Stimulated activated CD4-positive, alpha-beta T cell treated with anti-CD3 and anti-CD28 coated beads, Interleukin-4, amount 100 ng/mL, for 1 hour (primary cell): ENCODE data around the gene TIMM29.
"Not testable (repeated sequence)": the region's sequence is repeated elsewhere in the genome, so short reads cannot be mapped to it uniquely, and the experiment has no call there.

Experiments
- DNase-seq: peaks from one replicate; pipeline ENCODE4 v3.0.0-alpha.2; 2020

TIMM29 gene

DNA sequence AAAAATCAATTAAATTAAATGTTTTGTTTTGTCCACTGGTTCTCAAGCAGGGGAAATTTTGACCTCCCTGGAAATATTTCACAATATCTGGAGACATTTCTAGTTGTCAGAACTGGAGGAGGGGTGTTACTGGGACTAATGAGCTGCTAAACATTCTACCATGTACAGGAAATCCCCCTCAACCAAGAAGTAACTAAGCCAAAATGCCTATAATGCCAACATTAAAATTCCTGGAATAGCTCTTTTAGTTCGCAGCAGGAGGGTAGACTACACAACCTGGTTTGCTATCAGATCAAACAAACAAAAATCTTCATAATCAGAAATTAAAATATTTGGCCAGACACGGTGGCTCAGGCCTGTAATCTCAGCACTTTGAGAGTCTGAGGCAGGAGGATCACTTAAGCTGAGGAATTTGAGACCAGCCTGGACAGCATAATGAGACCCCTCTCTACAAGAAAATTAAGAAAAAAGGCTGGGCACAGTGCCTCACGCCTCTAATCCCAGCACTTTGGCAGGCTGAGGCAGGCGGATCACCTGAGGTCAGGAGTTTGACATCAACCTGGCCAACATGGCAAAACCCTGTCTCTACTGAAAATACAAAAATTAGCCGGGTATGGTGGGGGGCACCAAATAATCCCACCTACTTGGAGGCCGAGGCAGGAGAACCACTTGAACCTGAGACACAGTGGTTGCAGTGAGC is 18.5 kb downstream of the TIMM29 start:
- DNase-seq = no peak

DNA sequence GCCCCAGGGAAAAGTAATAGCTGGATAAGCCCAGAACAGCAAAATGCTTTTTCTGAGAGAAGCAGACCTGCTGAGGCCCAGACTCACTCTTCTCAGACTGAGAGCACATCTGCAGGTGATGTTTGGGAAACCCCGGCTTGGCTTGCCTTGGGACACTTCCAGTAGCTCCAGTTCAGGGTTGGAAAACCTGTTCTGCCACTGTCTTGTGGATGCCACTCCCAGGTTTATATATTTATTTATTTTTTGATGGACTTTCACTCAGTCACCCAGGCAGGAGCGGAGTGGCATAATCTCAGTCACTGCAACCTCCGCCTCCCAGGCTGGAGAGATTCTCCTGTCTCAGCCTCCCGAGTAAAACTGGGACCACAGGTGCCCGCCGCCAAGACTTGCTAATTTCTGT is 24.2 kb downstream of the TIMM29 start:
- no peak for DNase-seq

DNA sequence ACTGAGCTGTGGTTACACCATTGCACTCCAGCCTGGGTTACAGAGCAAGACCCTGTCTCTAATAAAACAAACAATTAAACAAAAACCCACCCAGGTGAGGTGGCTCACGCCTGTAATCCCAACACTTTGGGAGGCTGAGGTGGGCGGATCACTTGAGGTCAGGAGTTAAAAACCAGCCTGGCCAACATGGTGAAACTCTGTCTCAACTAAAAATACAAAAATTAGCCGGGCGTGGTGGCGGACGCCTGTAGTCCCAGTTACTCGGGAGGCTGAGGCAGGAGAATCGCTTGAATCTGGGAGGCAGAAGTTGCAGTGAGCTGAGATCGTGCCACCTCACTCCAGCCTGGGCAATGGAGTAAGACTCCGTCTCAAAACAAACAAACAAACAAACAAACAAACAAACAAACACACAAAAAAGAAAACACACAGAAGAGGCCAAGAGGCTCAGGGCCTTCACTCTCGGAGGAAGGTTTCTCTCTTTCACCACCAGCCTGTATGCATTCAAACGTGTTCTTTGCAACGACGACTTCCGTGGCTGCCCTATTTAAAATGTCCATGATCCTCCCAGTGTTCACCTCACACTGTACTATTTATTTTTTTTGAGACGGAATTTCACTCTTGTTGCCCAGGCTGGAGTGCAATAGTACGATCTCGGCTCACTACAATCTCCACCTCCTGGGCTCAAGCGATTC is 30.8 kb downstream of the TIMM29 start:
- not testable (repeated sequence) for DNase-seq

DNA sequence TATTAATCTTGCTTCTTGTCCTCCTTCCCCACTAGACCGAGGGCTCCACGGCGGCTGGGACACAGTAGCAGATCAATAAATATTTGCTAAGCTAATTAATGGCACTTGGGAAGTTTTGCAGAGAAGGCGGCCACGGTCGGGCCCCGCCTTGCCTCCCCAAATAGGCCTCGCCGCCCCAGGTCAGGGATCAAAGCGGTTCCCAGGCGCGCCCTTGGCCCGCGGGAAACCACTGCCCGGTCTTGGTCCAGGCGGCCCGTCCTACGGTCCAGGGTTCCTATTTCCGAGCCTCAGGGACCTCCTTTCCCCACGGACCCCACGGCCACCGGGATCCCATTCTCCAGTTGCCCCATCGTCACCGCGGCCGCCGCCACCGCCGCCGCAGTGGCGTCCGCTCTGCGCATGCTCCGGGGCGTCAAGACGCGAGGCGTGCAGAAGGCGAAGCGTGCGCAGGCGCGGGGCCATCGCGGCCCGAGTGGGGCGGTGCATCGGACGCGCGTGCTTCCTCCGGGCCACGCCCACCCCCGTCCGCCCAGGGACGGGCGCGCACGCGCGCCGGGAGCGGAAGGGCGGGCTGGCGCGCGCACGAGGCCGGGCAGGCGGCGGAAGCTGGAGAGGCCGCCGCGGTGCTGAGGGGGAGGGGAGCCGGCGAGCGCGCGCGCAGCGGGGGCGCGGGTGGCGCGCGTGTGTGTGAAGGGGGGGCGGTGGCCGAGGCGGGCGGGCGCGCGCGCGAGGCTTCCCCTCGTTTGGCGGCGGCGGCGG is 31.9 kb downstream of the TIMM29 start, which contains the start of gene SMARCA4:
Gene SMARCA4, plus strand, starts transcription at position 717 of the 759 bp plus-strand sequence. CDS start 23,122 bp downstream, outside the sequence.
- DNase-seq = peak; percentile 99

DNA sequence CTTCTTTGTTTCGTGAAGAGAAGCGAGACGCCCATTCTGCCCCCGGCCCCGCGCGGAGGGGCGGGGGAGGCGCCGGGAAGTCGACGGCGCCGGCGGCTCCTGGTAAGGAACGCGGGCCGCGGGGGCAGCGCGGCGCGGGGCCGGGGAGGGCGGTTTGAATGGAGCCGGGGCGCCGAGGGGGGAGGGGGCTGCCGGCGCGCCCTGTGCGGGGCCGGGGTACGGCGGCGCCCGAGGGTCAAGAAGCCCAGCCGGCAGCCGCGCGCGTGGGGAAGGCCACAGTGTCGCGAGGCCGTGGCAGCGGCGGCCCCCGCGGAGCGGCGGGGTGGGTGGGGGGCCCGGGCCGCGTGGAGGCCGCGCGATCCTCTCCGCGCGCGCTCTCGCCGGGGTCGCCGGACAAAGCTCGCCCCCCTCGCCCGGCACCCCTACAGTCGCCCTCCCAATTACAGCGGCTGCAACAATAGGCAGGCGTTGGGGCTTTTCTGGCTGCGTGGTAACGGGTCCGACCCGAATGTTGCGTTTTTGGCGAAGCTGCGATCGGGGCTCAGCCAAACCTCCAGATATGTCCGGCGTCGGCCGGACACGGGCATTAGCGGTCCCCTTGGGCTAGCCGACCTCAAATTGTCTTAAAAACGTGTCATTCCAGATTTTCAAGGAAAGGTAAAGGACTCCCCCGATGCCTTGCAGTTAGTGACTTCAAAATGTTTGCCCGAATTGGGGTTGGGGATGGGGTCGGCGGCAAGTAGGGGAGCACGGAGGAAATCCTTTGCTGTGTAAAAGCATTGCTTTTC is 32.7 kb downstream of the TIMM29 start:
- DNase-seq = no peak

DNA sequence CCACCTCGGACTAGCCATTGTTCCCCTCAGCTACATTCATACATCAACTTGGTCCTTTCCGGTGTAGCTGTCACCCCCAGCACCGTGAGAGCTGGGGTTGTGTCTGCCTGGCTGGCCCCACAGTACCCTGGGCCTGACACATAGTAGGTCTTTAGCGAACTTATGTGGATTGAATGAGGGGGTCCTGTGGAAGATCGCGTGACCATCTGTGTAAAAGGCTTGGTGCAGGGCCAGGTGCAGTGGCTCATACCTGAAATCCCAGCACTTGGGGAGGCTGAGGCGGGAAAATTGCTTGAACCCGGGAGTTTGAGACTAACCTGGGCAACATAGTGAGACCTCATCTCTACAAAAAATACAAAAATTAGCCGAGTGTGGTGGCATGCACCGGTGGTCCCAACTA is 34.3 kb downstream of the TIMM29 start:
- DNase-seq = no peak

DNA sequence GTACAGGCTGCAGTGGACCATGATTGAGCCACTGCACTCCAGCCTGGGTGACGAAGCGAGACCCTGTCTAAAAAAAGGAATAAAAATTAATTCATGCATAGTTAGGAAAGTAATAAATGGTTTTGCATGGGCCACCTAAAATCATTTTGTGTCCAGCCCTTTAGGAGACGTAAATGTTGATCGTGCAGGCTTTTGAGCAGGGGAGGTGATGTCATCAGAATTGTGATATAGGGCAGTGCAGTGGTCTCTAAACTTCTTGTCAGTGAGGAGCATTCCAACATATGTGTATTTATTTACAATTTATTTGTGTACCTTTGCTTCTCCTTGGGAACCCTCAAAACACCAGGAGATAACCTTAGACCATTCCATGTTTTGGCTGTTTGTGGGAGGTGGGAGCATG is 35.3 kb downstream of the TIMM29 start:
- no peak for DNase-seq

DNA sequence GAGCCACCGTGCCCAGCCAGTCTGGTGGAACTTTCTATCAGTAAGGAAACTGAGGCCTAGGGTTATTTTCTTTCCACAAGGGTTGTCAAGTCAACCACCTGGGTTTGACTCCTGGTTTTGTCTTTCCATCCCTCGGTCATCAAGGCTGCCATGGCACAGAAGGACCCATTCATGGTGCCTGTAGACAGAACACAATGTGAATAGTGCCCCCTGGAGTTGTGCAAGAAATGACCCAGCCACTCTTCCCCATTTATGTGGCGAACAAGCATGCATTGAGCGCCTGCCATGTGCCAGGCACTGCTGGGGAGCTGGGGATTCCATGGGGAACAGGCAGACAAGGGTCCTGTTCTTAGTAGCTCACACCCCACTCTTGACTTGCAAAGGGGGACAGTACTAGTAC is 36.3 kb downstream of the TIMM29 start:
- no peak for DNase-seq

DNA sequence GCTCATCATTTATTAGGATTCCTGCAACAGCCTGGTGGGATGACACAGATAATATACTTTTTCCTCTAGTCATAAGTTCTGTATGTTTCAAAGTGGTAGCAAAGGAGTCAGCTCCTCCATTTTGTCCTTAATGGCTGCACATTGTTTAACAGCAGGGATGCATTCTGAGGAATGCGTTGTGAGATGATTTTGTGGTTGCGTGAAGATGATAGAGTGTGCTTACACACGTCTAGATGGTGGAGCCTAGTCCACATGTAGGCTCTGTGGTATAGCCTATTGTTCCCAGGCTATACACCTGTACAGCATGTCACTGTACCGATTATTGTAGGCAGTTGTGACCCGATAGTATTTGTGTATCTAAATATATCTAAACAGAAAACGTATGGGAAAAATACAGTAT is 36.8 kb downstream of the TIMM29 start:
- no peak for DNase-seq

DNA sequence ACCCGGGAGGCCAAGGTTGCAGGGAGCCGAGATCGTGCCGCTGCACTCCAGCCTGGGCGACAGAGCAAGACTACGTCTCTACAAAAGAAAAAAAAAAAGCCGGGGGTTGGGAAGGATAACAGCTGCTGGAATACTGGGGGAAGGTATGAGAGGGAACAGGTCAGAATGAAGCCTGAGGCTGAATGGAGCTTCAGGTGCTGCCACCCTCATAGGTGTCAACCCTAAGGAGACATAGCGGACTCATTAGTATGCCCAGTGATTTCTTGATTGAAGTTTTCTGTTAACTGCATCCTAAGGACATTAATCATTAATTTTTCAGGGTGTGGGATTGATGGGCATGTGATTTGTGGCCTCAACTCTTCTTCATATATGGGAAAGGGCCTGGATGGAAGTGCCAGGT is 38.2 kb downstream of the TIMM29 start:
- no peak for DNase-seq

DNA sequence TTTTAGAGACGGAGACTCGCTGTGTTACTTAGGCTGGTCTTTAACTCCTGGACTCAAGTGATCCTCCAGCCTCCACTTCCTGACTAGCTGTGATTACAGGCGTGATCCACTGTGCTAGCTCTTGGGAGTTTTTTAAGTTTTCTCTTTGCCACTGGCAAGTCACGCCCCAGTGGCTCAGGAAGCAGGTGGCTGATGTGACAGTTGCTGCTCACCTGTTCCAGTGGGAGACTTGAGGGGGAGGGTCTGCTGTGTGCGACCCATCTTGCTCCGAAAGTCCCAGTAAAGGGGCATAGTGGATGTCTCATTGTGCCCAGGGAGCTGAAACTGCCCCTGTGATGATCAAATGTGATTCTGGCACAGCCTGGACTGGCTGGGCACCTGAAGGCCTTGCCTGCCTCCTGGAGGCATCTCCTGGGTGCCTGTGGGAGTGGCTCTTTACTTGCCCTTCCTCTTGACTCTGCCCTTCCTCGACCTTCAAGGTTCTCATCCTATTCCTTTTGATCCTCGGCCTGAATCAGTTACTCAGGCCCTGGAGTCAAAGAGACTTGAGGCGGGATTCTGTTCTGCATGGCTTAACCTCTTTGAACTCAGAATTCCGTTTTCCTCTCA is 40.0 kb downstream of the TIMM29 start:
- no peak for DNase-seq

DNA sequence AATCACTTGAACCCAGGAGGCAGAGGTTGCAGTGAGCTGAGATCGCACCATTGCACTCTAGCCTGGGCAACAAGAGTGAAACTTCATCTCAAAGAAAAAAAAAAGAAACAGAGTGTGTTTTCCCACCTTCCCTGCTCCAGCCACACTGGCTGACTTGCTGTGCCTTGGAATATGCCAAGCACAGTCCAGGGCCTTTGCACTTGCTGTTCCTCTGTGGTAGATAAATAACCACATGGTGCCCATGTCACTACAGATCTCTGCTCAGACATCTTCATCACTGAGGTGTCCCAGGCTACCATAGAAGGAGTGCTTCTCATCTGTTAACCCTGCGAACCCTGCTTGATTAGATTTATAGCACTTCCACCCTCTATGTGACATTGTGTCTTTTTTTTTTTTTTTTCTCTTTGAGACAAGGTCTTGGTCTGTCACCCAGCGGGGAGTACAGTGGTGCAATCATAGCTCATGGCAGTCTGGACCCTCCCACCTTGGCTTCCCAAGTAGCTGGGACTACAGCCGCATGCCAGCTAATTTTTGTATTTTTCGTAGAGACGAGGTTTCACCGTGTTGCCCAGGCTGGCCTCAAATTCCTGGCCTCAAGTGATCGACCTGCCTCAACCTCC is 42.6 kb downstream of the TIMM29 start:
- no peak for DNase-seq

DNA sequence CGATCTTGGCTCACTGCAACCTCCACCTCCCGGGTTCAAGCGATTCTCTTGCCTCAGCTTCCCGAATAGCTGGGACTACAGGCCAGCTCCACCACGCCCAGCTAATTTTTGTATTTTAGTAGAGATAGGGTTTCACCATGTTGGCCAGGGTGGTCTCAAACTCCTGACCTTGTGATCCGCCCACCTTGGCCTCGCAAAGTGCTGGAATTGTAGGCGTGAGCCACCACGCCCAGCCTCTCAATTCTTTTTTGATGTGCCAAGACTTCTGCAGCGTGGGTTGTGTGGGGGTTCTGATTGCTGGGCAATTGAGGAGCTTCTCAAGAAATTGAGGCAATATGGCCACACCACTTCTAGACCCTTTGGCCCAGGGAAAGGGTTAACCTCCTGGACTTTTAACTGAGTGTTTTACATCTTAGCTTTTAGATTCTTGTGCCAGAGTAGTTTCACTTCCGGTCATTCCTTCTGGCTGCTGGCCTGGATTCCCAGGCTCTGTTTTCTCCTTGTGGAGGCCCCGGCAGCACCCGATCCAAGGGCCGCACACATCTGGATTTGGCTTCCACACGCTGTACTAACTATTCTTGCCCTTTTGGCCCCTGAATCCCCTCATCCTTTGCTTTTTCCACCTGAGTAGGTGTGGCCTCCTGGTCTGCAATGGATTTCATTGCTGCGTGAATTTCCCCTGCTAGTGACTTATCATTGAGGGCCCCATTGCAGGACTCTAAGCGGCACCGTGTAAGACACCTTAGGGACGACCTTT is 46.9 kb downstream of the TIMM29 start:
- DNase-seq = no peak

DNA sequence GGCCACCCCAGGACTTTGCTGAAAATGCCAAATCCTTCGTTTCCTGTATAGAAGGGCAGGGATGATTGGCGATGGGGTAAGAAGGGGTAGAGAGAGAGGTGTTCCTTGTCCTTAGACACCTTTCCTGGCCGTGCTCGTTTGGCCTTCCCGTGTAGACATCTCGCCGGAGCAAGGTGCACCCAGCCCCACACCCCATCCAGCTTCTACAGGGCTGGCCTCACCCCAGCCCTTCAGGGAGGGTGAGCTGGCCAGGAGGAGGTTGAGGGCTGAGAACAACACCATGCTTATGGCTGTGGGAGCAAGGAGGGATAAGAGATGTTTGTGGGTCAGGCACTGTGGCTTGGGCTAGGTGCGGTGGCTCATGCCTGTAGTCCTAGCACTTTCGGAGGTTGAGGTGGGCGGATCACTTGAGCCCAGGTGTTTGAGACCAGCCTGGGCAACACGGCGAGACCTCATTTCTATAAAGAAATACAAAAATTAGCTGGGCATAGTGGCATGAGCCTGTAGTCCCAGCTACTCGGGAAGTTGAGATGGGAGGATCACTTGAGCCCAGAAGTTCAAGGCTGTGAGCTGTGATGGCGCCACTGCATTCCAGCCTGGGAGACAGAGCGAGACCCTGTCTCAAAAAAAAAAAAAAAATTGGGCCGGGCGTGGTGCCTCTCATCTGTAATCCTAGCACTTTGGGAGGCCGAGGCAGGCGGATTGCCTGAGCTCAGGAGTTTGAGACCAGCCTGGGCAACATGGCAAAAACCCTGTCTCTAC is 47.7 kb downstream of the TIMM29 start:
- no peak for DNase-seq

DNA sequence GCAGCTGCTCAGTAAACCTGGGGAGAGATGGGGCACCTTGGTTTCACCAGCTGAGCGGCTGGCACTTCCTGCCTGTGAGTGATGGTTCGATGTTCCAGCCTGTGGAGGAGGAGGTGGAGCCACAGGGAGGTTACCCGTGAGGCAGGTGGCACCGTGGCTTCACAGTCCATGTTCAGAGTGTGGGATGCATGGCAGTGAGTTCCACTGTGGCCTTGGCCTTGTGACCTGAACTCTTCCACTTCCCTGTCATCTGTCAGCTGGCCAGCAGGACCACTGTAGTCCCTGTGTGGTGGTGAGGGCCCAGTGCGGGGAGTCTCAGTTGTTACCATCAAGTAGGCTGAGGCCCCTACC is 49.1 kb downstream of the TIMM29 start:
- no peak for DNase-seq
